BJ (cell line): ENCODE measurements around the gene ETFA. TPM values are rescaled to one million over a fixed set of nuclear protein-coding genes. Genes with fewer than 3 reads are reported as not detected.

ENCODE experiments used
- CTCF ChIA-PET: fragments of 350-600 bp; formaldehyde crosslinking; extraction: SDS; loops from one replicate; lab custom pipeline; 2021; ENCODE audit warnings: antibody characterized with exemption, inconsistent platforms; lab: Yijun Ruan, JAX
- POLR2A ChIA-PET: fragments of 300-600 bp; sonication (Branson Sonifier 250); formaldehyde crosslinking; extraction: SDS; loops from one replicate; lab custom pipeline; 2021; ENCODE audit warnings: antibody characterized with exemption; lab: Charles Lee
- DNase-seq: peaks from one replicate; pipeline ENCODE4 v3.0.0-alpha.2; 2011; ENCODE audit warnings: low read depth
- H3K27me3 ChIP-seq: 2 replicates; pipeline ENCODE4 v1.6.0; 2011; ENCODE audit warnings: low read length; ENCODE audit not compliant: control insufficient read depth, insufficient read depth
- H3K36me3 ChIP-seq: 2 replicates; pipeline ENCODE4 v1.5.1; 2011; ENCODE audit warnings: low read length; ENCODE audit not compliant: control insufficient read depth, insufficient read depth
- H3K4me3 ChIP-seq: 2 replicates; pipeline ENCODE4 v1.5.1; 2011; ENCODE audit warnings: low read depth, mild to moderate bottlenecking, control low read depth, low read length
- CTCF ChIP-seq: IDR thresholded peaks from 2 replicates; pipeline ENCODE4 v1.5.1; 2011; ENCODE audit warnings: low read depth, mild to moderate bottlenecking, control low read depth, inconsistent platforms, low read length, moderate library complexity; ENCODE audit not compliant: insufficient read depth
- polyA plus RNA-seq: library from polyadenylated mRNA; depleted of rRNA; stranded (reverse); fragments of >200 nt; gene quantifications from 2 replicates; pipeline ENCODE4 v1.2.3, GENCODE V29; 2011

The ETFA gene
- polyA plus RNA-seq, 1 experiment: 113 TPM

GRCh38 chr15:76209523-76209922, 101.7 kb downstream of the ETFA start:
- Histone ChIP-seq H3K27me3 (no peaks in the 10 kb centered on the region), H3K4me3 (no peak overlapping the region), H3K36me3 (peaks cover 24% of the 10 kb centered on the region)
- no peak for TF ChIP-seq CTCF
- ChIA-PET CTCF (interaction anchor here (0.6 to 1.6 kb wide), 2 partner anchors 26 to 148 kb away, joined by 3 to 4 read pairs; no protein-coding TSS in a partner anchor), POLR2A (no interaction called here)
- DNase-seq: no peak

DNA sequence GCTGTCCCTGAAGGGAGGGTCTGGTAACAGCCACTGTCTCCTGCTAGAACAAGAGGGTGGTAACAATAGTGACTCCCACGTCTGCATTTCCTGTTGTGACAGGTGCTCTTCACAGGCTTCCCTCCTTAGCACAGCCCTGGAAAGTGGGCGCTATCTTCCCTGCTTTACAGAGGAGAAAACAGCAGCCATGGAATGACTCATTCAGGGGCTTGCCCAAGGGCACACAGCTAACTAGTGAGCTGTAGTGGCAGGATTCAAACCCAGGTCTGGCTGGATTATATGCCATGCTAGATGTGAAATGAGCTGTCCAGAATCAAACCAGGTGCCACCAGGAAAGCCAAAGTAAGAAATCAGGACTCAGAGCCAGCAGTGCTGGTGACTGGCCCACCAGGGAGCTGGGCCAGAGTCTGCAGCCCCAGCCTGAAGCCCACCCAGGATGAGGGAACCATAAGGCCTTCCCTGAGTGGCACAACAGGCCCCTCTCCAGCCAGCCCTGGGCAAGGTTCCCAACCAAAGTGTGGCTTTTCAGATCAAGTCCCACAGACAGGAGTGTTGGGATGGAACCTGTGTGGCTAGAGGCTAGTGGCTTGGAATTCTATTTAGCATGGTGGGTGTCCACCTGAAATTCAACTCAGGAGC, 102.4 kb downstream of the ETFA start:
- Histone ChIP-seq H3K4me3 (no peak overlapping the region), H3K27me3 (no peaks in the 10 kb centered on the region), H3K36me3 (peaks cover 23% of the 10 kb centered on the region)
- CTCF ChIA-PET: interaction anchor here (1.6 kb wide), 1 partner anchor 26 kb away, joined by 4 read pairs; no protein-coding TSS in a partner anchor
- no peak for DNase-seq
- TF ChIP-seq CTCF: no peak
- POLR2A ChIA-PET: no interaction called here

GRCh38 chr15:76208084-76208785, 103.0 kb downstream of the ETFA start:
- no peaks in the 10 kb centered on the region for H3K27me3 ChIP-seq
- no peak for TF ChIP-seq CTCF
- no peak overlapping the region for H3K4me3 ChIP-seq
- ChIA-PET CTCF (no interaction called here), POLR2A (no interaction called here)
- no peak for DNase-seq
- peaks cover 20% of the 10 kb centered on the region for H3K36me3 ChIP-seq

GRCh38 chr15:76206325-76206976, 104.8 kb downstream of the ETFA start:
- Histone ChIP-seq H3K36me3 (peaks cover 12% of the 10 kb centered on the region), H3K27me3 (no peaks in the 10 kb centered on the region), H3K4me3 (no peak overlapping the region)
- no peak for TF ChIP-seq CTCF
- ChIA-PET POLR2A (no interaction called here), CTCF (interaction anchor here (1.0 to 1.9 kb wide), 3 partner anchors 9 to 21 kb away, joined by 3 to 4 read pairs (median 3); no protein-coding TSS in a partner anchor)
- no peak for DNase-seq

- DNase-seq: no peak
- TF ChIP-seq CTCF: no peak
- CTCF ChIA-PET: interaction anchor here (1.3 to 1.9 kb wide), 2 partner anchors 11 to 19 kb away, joined by 3 to 4 read pairs; no protein-coding TSS in a partner anchor
- Histone ChIP-seq H3K4me3 (no peak overlapping the region), H3K36me3 (peaks cover 7% of the 10 kb centered on the region), H3K27me3 (no peaks in the 10 kb centered on the region)
- POLR2A ChIA-PET: no interaction called here
Measured at GRCh38 chr15:76204916-76205460, 106.3 kb downstream of the ETFA start.
